ENCODE measurements around the gene USB1.

Gene USB1

DNA sequence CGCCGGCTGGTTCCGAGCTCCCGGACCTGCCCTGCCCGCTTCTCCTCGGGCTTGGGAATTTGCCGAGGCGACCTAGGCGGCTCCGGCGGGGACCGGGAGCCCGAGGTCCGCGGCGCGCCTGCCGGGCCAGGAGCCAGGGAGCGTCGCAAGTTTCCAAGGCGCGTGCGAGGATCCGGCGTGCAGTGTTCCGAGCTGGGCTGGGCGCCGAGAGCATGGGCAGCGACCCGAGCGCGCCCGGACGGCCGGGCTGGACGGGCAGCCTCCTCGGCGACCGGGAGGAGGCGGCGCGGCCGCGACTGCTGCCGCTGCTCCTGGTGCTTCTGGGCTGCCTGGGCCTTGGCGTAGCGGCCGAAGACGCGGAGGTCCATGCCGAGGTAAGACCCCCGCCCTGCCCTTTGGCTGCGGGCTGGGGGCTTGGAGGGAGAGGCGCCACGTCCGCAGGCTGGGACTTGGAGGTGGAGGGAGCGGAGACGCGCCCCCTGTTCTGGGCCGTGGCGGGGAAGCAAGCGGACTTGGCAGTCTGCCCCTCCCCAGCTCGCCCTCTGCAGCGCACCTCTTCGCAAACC is 25.0 kb downstream of the USB1 start (continued):
- TF ChIP-seq, protein P1, sequence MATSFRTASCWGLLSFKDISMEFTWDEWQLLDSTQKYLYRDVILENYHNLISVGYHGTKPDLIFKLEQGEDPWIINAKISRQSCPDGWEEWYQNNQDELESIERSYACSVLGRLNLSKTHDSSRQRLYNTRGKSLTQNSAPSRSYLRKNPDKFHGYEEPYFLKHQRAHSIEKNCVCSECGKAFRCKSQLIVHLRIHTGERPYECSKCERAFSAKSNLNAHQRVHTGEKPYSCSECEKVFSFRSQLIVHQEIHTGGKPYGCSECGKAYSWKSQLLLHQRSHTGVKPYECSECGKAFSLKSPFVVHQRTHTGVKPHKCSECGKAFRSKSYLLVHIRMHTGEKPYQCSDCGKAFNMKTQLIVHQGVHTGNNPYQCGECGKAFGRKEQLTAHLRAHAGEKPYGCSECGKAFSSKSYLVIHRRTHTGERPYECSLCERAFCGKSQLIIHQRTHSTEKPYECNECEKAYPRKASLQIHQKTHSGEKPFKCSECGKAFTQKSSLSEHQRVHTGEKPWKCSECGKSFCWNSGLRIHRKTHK (tag by site-specific recombination; IDR thresholded peaks at IDR 0.05), result no peak
- TF ChIP-seq OSR2 (tag by site-specific recombination; IDR thresholded peaks at IDR 0.05), result 0 out of 2 replicates have a peak, but pooled peaks have one; percentile 14
- TF ChIP-seq ZNF791 (tag by site-specific recombination; IDR thresholded peaks at IDR 0.05), result no peak
- TF ChIP-seq ZNF585B (tag by site-specific recombination; IDR thresholded peaks at IDR 0.05), result no peak
- TF ChIP-seq, protein P2, sequence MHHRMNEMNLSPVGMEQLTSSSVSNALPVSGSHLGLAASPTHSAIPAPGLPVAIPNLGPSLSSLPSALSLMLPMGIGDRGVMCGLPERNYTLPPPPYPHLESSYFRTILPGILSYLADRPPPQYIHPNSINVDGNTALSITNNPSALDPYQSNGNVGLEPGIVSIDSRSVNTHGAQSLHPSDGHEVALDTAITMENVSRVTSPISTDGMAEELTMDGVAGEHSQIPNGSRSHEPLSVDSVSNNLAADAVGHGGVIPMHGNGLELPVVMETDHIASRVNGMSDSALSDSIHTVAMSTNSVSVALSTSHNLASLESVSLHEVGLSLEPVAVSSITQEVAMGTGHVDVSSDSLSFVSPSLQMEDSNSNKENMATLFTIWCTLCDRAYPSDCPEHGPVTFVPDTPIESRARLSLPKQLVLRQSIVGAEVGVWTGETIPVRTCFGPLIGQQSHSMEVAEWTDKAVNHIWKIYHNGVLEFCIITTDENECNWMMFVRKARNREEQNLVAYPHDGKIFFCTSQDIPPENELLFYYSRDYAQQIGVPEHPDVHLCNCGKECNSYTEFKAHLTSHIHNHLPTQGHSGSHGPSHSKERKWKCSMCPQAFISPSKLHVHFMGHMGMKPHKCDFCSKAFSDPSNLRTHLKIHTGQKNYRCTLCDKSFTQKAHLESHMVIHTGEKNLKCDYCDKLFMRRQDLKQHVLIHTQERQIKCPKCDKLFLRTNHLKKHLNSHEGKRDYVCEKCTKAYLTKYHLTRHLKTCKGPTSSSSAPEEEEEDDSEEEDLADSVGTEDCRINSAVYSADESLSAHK (tag by site-specific recombination; IDR thresholded peaks at IDR 0.05), result no peak
- TF ChIP-seq, protein P3, sequence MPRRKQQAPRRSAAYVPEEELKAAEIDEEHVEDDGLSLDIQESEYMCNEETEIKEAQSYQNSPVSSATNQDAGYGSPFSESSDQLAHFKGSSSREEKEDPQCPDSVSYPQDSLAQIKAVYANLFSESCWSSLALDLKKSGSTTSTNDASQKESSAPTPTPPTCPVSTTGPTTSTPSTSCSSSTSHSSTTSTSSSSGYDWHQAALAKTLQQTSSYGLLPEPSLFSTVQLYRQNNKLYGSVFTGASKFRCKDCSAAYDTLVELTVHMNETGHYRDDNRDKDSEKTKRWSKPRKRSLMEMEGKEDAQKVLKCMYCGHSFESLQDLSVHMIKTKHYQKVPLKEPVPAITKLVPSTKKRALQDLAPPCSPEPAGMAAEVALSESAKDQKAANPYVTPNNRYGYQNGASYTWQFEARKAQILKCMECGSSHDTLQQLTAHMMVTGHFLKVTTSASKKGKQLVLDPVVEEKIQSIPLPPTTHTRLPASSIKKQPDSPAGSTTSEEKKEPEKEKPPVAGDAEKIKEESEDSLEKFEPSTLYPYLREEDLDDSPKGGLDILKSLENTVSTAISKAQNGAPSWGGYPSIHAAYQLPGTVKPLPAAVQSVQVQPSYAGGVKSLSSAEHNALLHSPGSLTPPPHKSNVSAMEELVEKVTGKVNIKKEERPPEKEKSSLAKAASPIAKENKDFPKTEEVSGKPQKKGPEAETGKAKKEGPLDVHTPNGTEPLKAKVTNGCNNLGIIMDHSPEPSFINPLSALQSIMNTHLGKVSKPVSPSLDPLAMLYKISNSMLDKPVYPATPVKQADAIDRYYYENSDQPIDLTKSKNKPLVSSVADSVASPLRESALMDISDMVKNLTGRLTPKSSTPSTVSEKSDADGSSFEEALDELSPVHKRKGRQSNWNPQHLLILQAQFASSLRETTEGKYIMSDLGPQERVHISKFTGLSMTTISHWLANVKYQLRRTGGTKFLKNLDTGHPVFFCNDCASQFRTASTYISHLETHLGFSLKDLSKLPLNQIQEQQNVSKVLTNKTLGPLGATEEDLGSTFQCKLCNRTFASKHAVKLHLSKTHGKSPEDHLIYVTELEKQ (tag by site-specific recombination; IDR thresholded peaks at IDR 0.05; ENCODE audit: borderline replicate concordance), result no peak
- no peak for TF ChIP-seq OVOL3 (tag by site-specific recombination; IDR thresholded peaks at IDR 0.05)
- no peak for TF ChIP-seq ZNF768 (tag by site-specific recombination; IDR thresholded peaks at IDR 0.05)
- peak; percentile 98 for TF ChIP-seq ZBTB48 (tag by site-specific recombination; IDR thresholded peaks at IDR 0.05)
- TF ChIP-seq, protein P4, sequence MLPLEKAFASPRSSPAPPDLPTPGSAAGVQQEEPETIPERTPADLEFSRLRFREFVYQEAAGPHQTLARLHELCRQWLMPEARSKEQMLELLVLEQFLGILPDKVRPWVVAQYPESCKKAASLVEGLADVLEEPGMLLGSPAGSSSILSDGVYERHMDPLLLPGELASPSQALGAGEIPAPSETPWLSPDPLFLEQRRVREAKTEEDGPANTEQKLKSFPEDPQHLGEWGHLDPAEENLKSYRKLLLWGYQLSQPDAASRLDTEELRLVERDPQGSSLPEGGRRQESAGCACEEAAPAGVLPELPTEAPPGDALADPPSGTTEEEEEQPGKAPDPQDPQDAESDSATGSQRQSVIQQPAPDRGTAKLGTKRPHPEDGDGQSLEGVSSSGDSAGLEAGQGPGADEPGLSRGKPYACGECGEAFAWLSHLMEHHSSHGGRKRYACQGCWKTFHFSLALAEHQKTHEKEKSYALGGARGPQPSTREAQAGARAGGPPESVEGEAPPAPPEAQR (tag by site-specific recombination; IDR thresholded peaks at IDR 0.05), result no peak
- no peak for TF ChIP-seq GLI4 (tag by site-specific recombination; IDR thresholded peaks at IDR 0.05)
- TF ChIP-seq, protein P5, sequence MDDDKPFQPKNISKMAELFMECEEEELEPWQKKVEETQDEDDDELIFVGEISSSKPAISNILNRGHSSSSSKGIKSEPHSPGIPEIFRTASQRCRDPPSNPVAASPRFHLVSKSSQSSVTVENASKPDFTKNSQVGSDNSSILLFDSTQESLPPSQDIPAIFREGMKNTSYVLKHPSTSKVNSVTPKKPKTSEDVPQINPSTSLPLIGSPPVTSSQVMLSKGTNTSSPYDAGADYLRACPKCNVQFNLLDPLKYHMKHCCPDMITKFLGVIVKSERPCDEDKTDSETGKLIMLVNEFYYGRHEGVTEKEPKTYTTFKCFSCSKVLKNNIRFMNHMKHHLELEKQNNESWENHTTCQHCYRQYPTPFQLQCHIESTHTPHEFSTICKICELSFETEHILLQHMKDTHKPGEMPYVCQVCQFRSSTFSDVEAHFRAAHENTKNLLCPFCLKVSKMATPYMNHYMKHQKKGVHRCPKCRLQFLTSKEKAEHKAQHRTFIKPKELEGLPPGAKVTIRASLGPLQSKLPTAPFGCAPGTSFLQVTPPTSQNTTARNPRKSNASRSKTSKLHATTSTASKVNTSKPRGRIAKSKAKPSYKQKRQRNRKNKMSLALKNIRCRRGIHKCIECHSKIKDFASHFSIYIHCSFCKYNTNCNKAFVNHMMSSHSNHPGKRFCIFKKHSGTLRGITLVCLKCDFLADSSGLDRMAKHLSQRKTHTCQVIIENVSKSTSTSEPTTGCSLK (tag by site-specific recombination; IDR thresholded peaks at IDR 0.05), result no peak
- no peak for TF ChIP-seq ZNF121 (tag by site-specific recombination; IDR thresholded peaks at IDR 0.05)
- TF ChIP-seq, protein P6, sequence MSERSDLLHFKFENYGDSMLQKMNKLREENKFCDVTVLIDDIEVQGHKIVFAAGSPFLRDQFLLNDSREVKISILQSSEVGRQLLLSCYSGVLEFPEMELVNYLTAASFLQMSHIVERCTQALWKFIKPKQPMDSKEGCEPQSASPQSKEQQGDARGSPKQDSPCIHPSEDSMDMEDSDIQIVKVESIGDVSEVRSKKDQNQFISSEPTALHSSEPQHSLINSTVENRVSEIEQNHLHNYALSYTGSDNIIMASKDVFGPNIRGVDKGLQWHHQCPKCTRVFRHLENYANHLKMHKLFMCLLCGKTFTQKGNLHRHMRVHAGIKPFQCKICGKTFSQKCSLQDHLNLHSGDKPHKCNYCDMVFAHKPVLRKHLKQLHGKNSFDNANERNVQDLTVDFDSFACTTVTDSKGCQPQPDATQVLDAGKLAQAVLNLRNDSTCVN (tag by site-specific recombination; optimal IDR thresholded peaks at IDR 0.05), result peak; percentile 69
- TF ChIP-seq ZNF37A (tag by site-specific recombination; IDR thresholded peaks at IDR 0.05), result no peak
- peak; percentile 40; the same call in 1 of the 2 replicates for TF ChIP-seq KLF9 (tag by site-specific recombination; IDR thresholded peaks at IDR 0.05; ENCODE audit: low read depth)
- no peak for TF ChIP-seq ZNF350 (tag by site-specific recombination; IDR thresholded peaks at IDR 0.05)
- TF ChIP-seq WT1 (tag by site-specific recombination; IDR thresholded peaks at IDR 0.05), result no peak
- TF ChIP-seq ZNF169 (tag by site-specific recombination; IDR thresholded peaks at IDR 0.05), result no peak
- no peak for TF ChIP-seq ZBTB1 (tag by site-specific recombination; IDR thresholded peaks at IDR 0.05)
- TF ChIP-seq ZNF701 (tag by site-specific recombination; IDR thresholded peaks at IDR 0.05), result no peak
- TF ChIP-seq ZNF433 (tag by site-specific recombination; IDR thresholded peaks at IDR 0.05; ENCODE audit: low read depth), result no peak
- TF ChIP-seq MEIS1 (CRISPR knock-in tag; IDR thresholded peaks at IDR 0.05; ENCODE audit: borderline replicate concordance), result no peak
- no peak for TF ChIP-seq ZNF132 (tag by site-specific recombination; IDR thresholded peaks at IDR 0.05; ENCODE audit: borderline replicate concordance)
- 0 out of 2 replicates have a peak, but pooled peaks have one; percentile 49 for TF ChIP-seq ZSCAN30 (tag by site-specific recombination; IDR thresholded peaks at IDR 0.05)
- TF ChIP-seq ZNF23 (tag by site-specific recombination; IDR thresholded peaks at IDR 0.05; ENCODE audit: borderline replicate concordance), result no peak
- TF ChIP-seq, protein P7, sequence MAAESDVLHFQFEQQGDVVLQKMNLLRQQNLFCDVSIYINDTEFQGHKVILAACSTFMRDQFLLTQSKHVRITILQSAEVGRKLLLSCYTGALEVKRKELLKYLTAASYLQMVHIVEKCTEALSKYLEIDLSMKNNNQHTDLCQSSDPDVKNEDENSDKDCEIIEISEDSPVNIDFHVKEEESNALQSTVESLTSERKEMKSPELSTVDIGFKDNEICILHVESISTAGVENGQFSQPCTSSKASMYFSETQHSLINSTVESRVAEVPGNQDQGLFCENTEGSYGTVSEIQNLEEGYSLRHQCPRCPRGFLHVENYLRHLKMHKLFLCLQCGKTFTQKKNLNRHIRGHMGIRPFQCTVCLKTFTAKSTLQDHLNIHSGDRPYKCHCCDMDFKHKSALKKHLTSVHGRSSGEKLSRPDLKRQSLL (tag by site-specific recombination; IDR thresholded peaks at IDR 0.05), result peak; percentile 56; the same call in 1 of the 2 replicates

All from HEK293 (cell line).